AG04450 (cell line): ENCODE measurements around the gene ATP23. TPM values are rescaled to one million over a fixed set of nuclear protein-coding genes. Genes with fewer than 3 reads are reported as not detected.

Experiments used
- CTCF ChIA-PET: fragments of 300-600, 350-600 bp; formaldehyde crosslinking; extraction: SDS; loops from one replicate; lab custom pipeline; 2022; ENCODE audit warnings: antibody characterized with exemption, inconsistent platforms; lab: Charles Lee
- POLR2A ChIA-PET: fragments of 350-600 bp; formaldehyde crosslinking; extraction: SDS; loops from one replicate; lab custom pipeline; 2021; ENCODE audit warnings: antibody characterized with exemption, inconsistent platforms; lab: Yijun Ruan, JAX
- DNase-seq: peaks from one replicate; pipeline ENCODE4 v3.0.0-alpha.2; 2011; ENCODE audit warnings: low read depth, low spot score
- H3K27ac ChIP-seq: one replicate; pipeline ENCODE4 v1.5.1; 2012; ENCODE audit warnings: low read depth, low read length, control low read depth
- H3K27me3 ChIP-seq: one replicate; pipeline ENCODE4 v1.6.0; 2012; ENCODE audit warnings: low read length; ENCODE audit not compliant: control insufficient read depth, insufficient read depth
- H3K4me3 ChIP-seq: 2 replicates; pipeline ENCODE4 v1.5.1; 2011; ENCODE audit warnings: mild to moderate bottlenecking, low read depth, low read length, control low read depth
- H3K9me3 ChIP-seq: 2 replicates; pipeline ENCODE4 v1.5.1; 2012; ENCODE audit warnings: low read length; ENCODE audit not compliant: control insufficient read depth, insufficient read depth
- polyA plus RNA-seq: library from polyadenylated mRNA; depleted of rRNA; stranded (reverse); fragments of >200 nt; gene quantifications from 2 replicates; pipeline ENCODE4 v1.2.3, GENCODE V29; 2011; rRNA removed
- TF ChIP-seq, protein P1 (sequence below): IDR thresholded peaks from 2 replicates; pipeline ENCODE4 v1.5.1; 2011; ENCODE audit warnings: low read depth, low read length, control low read depth, inconsistent platforms

ATP23 gene
- polyA plus RNA-seq, 1 experiment: 13.1 TPM

DNA sequence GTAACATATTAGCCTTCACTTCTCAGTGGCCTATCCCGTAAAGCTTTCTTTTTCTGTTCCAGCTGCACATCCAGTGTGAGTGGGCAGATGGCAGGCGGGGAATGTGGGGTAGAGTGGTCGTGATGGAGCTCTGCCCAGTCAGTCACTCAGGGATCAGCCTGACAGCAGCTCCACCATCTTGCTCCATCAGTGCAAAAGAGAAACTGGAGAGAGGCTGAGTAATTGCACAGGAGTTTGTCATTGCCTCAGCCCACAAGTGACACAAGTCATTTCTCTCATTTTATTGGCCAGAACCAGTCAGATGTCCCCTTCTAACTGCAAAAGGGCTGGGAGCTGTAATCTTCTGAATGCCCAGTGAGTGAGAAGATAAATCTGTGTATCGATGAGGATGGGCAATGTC lies 66.5 kb downstream of the ATP23 start:
- CTCF ChIA-PET: no interaction called here
- no peaks in the 10 kb centered on the region for H3K9me3 ChIP-seq
- POLR2A ChIA-PET: no interaction called here
- H3K4me3 ChIP-seq: no peak overlapping the region
- H3K27me3 ChIP-seq: no peaks in the 10 kb centered on the region
- TF ChIP-seq, protein P1, sequence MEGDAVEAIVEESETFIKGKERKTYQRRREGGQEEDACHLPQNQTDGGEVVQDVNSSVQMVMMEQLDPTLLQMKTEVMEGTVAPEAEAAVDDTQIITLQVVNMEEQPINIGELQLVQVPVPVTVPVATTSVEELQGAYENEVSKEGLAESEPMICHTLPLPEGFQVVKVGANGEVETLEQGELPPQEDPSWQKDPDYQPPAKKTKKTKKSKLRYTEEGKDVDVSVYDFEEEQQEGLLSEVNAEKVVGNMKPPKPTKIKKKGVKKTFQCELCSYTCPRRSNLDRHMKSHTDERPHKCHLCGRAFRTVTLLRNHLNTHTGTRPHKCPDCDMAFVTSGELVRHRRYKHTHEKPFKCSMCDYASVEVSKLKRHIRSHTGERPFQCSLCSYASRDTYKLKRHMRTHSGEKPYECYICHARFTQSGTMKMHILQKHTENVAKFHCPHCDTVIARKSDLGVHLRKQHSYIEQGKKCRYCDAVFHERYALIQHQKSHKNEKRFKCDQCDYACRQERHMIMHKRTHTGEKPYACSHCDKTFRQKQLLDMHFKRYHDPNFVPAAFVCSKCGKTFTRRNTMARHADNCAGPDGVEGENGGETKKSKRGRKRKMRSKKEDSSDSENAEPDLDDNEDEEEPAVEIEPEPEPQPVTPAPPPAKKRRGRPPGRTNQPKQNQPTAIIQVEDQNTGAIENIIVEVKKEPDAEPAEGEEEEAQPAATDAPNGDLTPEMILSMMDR: no peak
- no peak for DNase-seq
- no peak overlapping the region for H3K27ac ChIP-seq

- H3K27ac ChIP-seq: no peak overlapping the region
- no peaks in the 10 kb centered on the region for H3K27me3 ChIP-seq
- ChIA-PET POLR2A (no interaction called here), CTCF (no interaction called here)
- DNase-seq: no peak
- H3K9me3 ChIP-seq: no peaks in the 10 kb centered on the region
- TF ChIP-seq, protein P1: no peak
- H3K4me3 ChIP-seq: no peak overlapping the region
These were observed 67.3 kb downstream of the ATP23 start for GRCh38 chr12:58008634-58009033.

Other genes starting within 250 kb of the ATP23 start
- 309 and 310 TPM in 2 replicates for gene OS9, start 247.4 kb upstream of the ATP23 start, polyA plus RNA-seq
- gene AGAP2, start 202.8 kb upstream of the ATP23 start, polyA plus RNA-seq: 0.02 and 0.06 TPM in 2 replicates
- gene TSPAN31, start 196.5 kb upstream of the ATP23 start, polyA plus RNA-seq: 32.7 and 45.9 TPM in 2 replicates
- 251 and 288 TPM in 2 replicates for gene CDK4, start 189.3 kb upstream of the ATP23 start, polyA plus RNA-seq
- 3.6 and 3.7 TPM in 2 replicates for gene MARCHF9, start 186.5 kb upstream of the ATP23 start, polyA plus RNA-seq
- 0.22 and 0.29 TPM in 2 replicates for gene CYP27B1, start 174.5 kb upstream of the ATP23 start, polyA plus RNA-seq
- 20.1 and 23.5 TPM in 2 replicates for gene METTL1, start 169.5 kb upstream of the ATP23 start, polyA plus RNA-seq
- 6.8 and 7.6 TPM in 2 replicates for gene EEF1AKMT3, start 169.0 kb upstream of the ATP23 start, polyA plus RNA-seq
- gene TSFM, start 158.8 kb upstream of the ATP23 start, polyA plus RNA-seq: 22.3 and 22.8 TPM in 2 replicates
- 3.5 and 4.7 TPM in 2 replicates for gene AVIL, start 122.8 kb upstream of the ATP23 start, polyA plus RNA-seq
- 292 and 305 TPM in 2 replicates for gene CTDSP2, start 94.8 kb upstream of the ATP23 start, polyA plus RNA-seq